ENCODE results near the gene TFRC.

The TFRC gene

DNA sequence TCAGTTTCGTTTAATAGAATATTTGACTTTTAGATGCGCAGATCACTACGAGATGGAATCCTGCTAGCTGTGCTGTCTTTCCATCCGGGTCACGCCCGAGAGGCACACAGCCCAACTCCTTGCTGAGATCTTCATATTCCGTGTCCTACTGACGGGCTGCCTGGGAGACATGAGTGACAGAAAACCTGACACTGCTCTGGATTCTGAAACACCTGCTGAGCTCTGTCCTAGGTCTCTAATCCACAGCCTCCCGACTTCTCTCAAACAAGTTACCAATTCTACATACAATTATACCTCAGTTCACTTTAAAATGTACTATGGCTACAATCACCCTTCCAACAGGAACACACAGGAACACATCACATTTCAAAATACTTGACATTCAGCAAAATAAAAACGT lies 27.2 kb downstream of the TFRC start:
- TF ChIP-seq, protein P1, sequence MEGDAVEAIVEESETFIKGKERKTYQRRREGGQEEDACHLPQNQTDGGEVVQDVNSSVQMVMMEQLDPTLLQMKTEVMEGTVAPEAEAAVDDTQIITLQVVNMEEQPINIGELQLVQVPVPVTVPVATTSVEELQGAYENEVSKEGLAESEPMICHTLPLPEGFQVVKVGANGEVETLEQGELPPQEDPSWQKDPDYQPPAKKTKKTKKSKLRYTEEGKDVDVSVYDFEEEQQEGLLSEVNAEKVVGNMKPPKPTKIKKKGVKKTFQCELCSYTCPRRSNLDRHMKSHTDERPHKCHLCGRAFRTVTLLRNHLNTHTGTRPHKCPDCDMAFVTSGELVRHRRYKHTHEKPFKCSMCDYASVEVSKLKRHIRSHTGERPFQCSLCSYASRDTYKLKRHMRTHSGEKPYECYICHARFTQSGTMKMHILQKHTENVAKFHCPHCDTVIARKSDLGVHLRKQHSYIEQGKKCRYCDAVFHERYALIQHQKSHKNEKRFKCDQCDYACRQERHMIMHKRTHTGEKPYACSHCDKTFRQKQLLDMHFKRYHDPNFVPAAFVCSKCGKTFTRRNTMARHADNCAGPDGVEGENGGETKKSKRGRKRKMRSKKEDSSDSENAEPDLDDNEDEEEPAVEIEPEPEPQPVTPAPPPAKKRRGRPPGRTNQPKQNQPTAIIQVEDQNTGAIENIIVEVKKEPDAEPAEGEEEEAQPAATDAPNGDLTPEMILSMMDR (IDR thresholded peaks at IDR 0.05; ENCODE audit: low read depth, low read length, missing control alignments): no peak
- in situ Hi-C loops (cut with HindIII; ENCODE audit: low sequenced_read_pairs): no loop called here
- no peak overlapping the region for H3K4me3 ChIP-seq (ENCODE audit: low read depth, low read length)
- DNase-seq (ENCODE audit: low read depth): no peak

DNA sequence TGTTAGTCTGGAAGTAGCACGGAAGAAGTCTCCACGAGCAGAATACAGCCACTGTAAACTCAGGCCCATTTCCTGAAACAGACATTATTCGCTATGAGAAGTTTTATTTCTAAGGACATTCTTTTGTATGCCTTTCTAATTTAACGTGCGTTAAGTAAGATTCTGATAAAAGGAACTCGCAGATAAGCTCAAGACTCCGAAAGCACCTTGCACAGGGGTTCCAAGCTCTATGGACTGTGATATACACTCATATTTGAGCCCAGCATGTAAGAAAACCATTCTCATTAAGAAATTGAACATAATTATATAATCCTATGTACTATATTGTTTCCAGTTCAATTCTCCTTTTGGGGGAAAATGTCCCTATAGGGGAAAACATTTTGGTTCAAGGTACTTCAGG lies 28.4 kb downstream of the TFRC start:
- no peak overlapping the region for H3K4me3 ChIP-seq (ENCODE audit: low read depth, low read length)
- TF ChIP-seq, protein P1 (IDR thresholded peaks at IDR 0.05; ENCODE audit: low read depth, low read length, missing control alignments): no peak
- no peak for DNase-seq (ENCODE audit: low read depth)
- in situ Hi-C loops (cut with HindIII; ENCODE audit: low sequenced_read_pairs): no loop called here

DNA sequence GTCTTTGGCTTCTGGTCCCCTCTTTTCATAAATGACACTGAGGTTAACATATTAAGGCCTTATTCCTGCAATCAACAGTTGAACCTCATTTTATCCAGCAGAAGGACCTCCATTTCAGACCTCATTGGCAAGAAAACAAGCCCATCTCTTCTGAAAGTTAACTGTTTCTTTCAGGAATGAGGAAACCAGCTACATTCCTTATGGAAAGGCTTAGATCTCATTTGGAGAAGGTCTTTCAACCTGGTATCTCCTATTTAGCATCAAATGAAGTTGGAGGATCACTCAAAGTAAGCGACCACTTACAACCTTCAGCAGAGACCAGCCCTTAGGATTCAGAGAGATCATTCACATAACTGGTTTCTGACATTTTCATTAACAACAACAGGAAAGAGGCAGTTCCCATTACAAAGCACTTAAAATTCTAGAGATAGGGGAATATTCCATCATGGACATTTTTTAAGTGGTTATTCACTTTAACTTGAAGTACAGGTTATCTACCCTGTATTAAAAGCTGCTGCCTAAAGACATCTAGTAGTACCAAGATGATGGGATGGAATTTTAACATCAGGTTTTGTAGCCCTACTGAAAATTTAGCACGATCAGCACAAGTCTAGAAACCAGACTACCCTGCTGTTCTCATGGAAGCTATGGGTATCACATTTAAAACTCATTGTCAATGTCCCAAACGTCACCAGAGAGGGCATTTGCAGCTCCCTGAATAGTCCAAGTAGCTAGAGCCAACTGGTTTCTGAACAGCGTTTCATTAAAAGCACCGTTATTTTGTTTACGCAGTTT lies 30.4 kb downstream of the TFRC start:
- DNase-seq (ENCODE audit: low read depth): no peak
- in situ Hi-C loops (cut with HindIII; ENCODE audit: low sequenced_read_pairs): no loop called here
- no peak overlapping the region for H3K4me3 ChIP-seq (ENCODE audit: low read depth, low read length)
- TF ChIP-seq, protein P1 (IDR thresholded peaks at IDR 0.05; ENCODE audit: low read depth, low read length, missing control alignments): no peak

DNA sequence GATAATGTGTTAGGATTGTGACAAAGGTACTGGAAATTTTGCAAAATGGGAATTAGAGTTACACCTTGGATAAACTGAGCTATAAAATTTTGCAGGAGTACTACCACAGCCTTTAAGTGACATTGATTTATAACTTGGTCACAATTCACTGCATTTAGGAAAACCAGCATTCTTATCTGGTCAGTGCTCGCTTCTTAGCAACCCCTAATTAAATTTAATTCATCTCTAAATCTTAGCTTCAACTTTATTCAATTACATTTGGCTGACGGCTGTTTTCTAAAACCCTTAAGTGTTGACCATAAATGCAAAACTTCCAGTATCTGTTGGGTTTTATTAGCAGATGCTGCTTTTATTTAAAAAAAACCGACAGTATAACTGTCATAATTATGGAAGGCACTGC lies 31.3 kb downstream of the TFRC start:
- no peak for DNase-seq (ENCODE audit: low read depth)
- TF ChIP-seq, protein P1 (IDR thresholded peaks at IDR 0.05; ENCODE audit: low read depth, low read length, missing control alignments): no peak
- no peak overlapping the region for H3K4me3 ChIP-seq (ENCODE audit: low read depth, low read length)
- in situ Hi-C loops (cut with HindIII; ENCODE audit: low sequenced_read_pairs): no loop called here

DNA sequence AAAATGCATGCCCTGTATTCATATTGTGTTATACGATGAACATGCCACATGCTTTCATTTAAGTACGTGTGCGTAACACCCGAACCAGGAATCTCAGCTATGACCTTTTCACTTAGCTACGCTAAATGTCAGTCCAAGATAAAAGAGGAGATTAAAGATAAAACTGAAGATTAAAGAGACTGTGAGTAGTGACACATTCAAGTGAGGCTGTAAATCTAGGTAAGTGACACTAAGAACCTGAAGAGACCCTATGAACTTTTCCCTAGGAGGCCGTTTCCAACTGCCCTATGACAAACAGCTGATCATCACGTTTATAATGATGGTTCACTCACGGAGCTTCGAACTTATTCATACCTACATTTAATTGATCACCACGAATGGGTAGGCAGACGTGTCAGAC lies 32.2 kb downstream of the TFRC start:
- DNase-seq (ENCODE audit: low read depth): no peak

DNA sequence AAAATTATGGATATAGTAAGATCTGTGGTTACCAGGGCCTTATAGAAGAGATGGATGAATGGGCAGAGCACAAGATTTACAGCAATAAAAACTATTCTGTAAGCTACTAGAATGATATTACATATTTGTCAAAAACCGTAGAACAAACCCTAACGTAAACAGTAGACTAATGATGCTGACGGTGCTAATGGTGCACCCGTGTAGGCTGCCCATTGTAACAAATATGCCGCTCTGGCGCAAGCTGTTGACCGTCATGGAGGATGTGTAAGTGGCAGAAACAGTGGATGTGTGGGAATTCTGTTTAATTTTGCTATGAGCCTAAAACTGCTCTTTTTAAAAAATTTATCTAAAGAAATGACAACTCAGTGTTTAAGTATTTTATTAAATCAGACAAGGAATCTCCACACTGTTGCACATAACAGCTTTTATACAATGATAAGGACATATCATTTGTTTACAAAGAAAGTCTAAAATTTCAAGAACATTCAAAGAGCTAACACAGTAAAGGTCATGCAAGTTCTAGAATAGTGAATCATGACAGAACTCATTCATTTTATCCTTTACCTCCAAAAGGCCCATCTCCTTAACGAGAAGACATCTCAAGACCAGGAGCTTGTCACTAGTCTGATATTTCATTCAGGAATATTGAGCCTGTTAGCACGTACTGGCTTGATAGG lies 32.8 kb downstream of the TFRC start:
- DNase-seq (ENCODE audit: low read depth): no peak
- no peak overlapping the region for H3K4me3 ChIP-seq (ENCODE audit: low read depth, low read length)
- TF ChIP-seq, protein P1 (IDR thresholded peaks at IDR 0.05; ENCODE audit: low read depth, low read length, missing control alignments): no peak
- in situ Hi-C loops (cut with HindIII; ENCODE audit: low sequenced_read_pairs): no loop called here

More for the DNA sequence above, 32.2 kb downstream of the TFRC start:
- in situ Hi-C loops (cut with HindIII; ENCODE audit: low sequenced_read_pairs): no loop called here
- TF ChIP-seq, protein P1 (IDR thresholded peaks at IDR 0.05; ENCODE audit: low read depth, low read length, missing control alignments): no peak
- no peak overlapping the region for H3K4me3 ChIP-seq (ENCODE audit: low read depth, low read length)

Data from astrocyte of the cerebellum (primary cell).